Measurements from ENCODE around the gene TMEM161A.
"Not testable (repeated sequence)": the region's sequence is repeated elsewhere in the genome, so short reads cannot be mapped to it uniquely, and the experiment has no call there.

TMEM161A gene

GRCh38 chr19:19107654-19108053 is 30.6 kb downstream of the TMEM161A start:
- Histone ChIP-seq H3K27me3 (ENCODE audit: control insufficient read depth in 3 of 3, insufficient read depth in 3 of 3, low read depth in 1 of 3, low read length in 3 of 3) (no peaks in the 10 kb centered on the region), H3K36me3 (replicated peaks in 1 of 2; ENCODE audit: control insufficient read depth in 2 of 2, insufficient read depth in 2 of 2, low read length in 2 of 2) (no peaks in the 10 kb centered on the region), H2BK15ac (ENCODE audit: low read length) (no peak overlapping the region), H3K23ac (ENCODE audit: low read depth, low read length, poor library complexity) (no peak overlapping the region), H2AFZ (ENCODE audit: low read length) (no peak overlapping the region), H3K14ac (ENCODE audit: low read length) (no peak overlapping the region), H2BK120ac (ENCODE audit: low read depth, low read length) (no peak overlapping the region), H2BK12ac (ENCODE audit: low read length) (no peak overlapping the region), H3K4me3 (ENCODE audit: low read length in 2 of 2) (no peak overlapping the region), H3K4ac (ENCODE audit: low read length) (no peak overlapping the region), H3K18ac (ENCODE audit: low read length) (no peak overlapping the region), H4K91ac (ENCODE audit: low read depth, low read length, poor library complexity) (no peak overlapping the region), H4K8ac (ENCODE audit: low read depth, low read length) (no peak overlapping the region), H3K4me1 (ENCODE audit: control insufficient read depth in 2 of 2, insufficient read depth in 1 of 2, low read depth in 1 of 2, low read length in 2 of 2) (peaks cover 5 to 12% of the 10 kb centered on the region in 2 donors), H3K27ac (replicated peaks; ENCODE audit: low read length) (no peak overlapping the region), H3K79me1 (ENCODE audit: low read depth, low read length) (peaks cover 3% of the 10 kb centered on the region), H2AK5ac (ENCODE audit: low read depth, low read length) (no peak overlapping the region), H3K9ac (ENCODE audit: low read depth, low read length, poor library complexity) (no peak overlapping the region), H2BK5ac (ENCODE audit: low read length) (no peak overlapping the region), H3K9me3 (replicated peaks in 1 of 2; ENCODE audit: control insufficient read depth in 2 of 2, insufficient read depth in 1 of 2, low read depth in 1 of 2, low read length in 2 of 2) (no peaks in the 10 kb centered on the region), H3K4me2 (ENCODE audit: insufficient read depth, low read length, poor library complexity, severe bottlenecking) (no peak overlapping the region)
- DNase-seq (ENCODE audit: low spot score): no peak
- no CpG with 5 or more reads among the region's 11 CpGs for WGBS, 2 donors (ENCODE audit: extremely low coverage in 2 of 2, insufficient read length in 2 of 2, insufficient replicate concordance in 1 of 2)

GRCh38 chr19:19106938-19107337 is 31.3 kb downstream of the TMEM161A start:
- not testable (repeated sequence) for H2AK5ac ChIP-seq (ENCODE audit: low read depth, low read length); H4K91ac ChIP-seq (ENCODE audit: low read depth, low read length, poor library complexity); DNase-seq (ENCODE audit: low spot score); H3K4me2 ChIP-seq (ENCODE audit: insufficient read depth, low read length, poor library complexity, severe bottlenecking); H2AFZ ChIP-seq (ENCODE audit: low read length); H2BK15ac ChIP-seq (ENCODE audit: low read length); H3K9ac ChIP-seq (ENCODE audit: low read depth, low read length, poor library complexity); H2BK12ac ChIP-seq (ENCODE audit: low read length); H3K14ac ChIP-seq (ENCODE audit: low read length); H3K36me3 ChIP-seq (replicated peaks in 1 of 2; ENCODE audit: control insufficient read depth in 2 of 2, insufficient read depth in 2 of 2, low read length in 2 of 2); H3K18ac ChIP-seq (ENCODE audit: low read length); H2BK5ac ChIP-seq (ENCODE audit: low read length); H3K9me3 ChIP-seq (replicated peaks in 1 of 2; ENCODE audit: control insufficient read depth in 2 of 2, insufficient read depth in 1 of 2, low read depth in 1 of 2, low read length in 2 of 2); H3K4ac ChIP-seq (ENCODE audit: low read length); H3K23ac ChIP-seq (ENCODE audit: low read depth, low read length, poor library complexity); H4K8ac ChIP-seq (ENCODE audit: low read depth, low read length); H3K27ac ChIP-seq (replicated peaks; ENCODE audit: low read length); H3K79me1 ChIP-seq (ENCODE audit: low read depth, low read length); H3K27me3 ChIP-seq (ENCODE audit: control insufficient read depth in 3 of 3, insufficient read depth in 3 of 3, low read depth in 1 of 3, low read length in 3 of 3); H2BK120ac ChIP-seq (ENCODE audit: low read depth, low read length); H3K4me3 ChIP-seq (ENCODE audit: low read length in 2 of 2)
- WGBS, 2 donors (ENCODE audit: extremely low coverage in 2 of 2, insufficient read length in 2 of 2, insufficient replicate concordance in 1 of 2): no CpG with 5 or more reads among the region's 7 CpGs
- peaks cover 5 to 12% of the 10 kb centered on the region in 2 donors for H3K4me1 ChIP-seq (ENCODE audit: control insufficient read depth in 2 of 2, insufficient read depth in 1 of 2, low read depth in 1 of 2, low read length in 2 of 2)

GRCh38 chr19:19106056-19106551 is 32.2 kb downstream of the TMEM161A start:
- peak overlapping the region; percentile 74 for H2AFZ ChIP-seq (ENCODE audit: low read length)
- WGBS, 2 donors (ENCODE audit: extremely low coverage in 2 of 2, insufficient read length in 2 of 2, insufficient replicate concordance in 1 of 2): no CpG with 5 or more reads among the region's 25 CpGs
- H3K4me3 ChIP-seq (ENCODE audit: low read length in 2 of 2): no peak overlapping the region
- no peaks in the 10 kb centered on the region for H3K9me3 ChIP-seq (replicated peaks in 1 of 2; ENCODE audit: control insufficient read depth in 2 of 2, insufficient read depth in 1 of 2, low read depth in 1 of 2, low read length in 2 of 2)
- peak overlapping the region; percentile 26 for H3K4me2 ChIP-seq (ENCODE audit: insufficient read depth, low read length, poor library complexity, severe bottlenecking)
- H3K27me3 ChIP-seq (ENCODE audit: control insufficient read depth in 3 of 3, insufficient read depth in 3 of 3, low read depth in 1 of 3, low read length in 3 of 3): no peaks in the 10 kb centered on the region
- no peak overlapping the region for H2BK12ac ChIP-seq (ENCODE audit: low read length)
- H4K91ac ChIP-seq (ENCODE audit: low read depth, low read length, poor library complexity): peak overlapping the region; percentile 85
- peak overlapping the region; percentile 96 for H4K8ac ChIP-seq (ENCODE audit: low read depth, low read length)
- peak overlapping the region; percentile 61 for H2BK120ac ChIP-seq (ENCODE audit: low read depth, low read length)
- no peaks in the 10 kb centered on the region for H3K36me3 ChIP-seq (replicated peaks in 1 of 2; ENCODE audit: control insufficient read depth in 2 of 2, insufficient read depth in 2 of 2, low read length in 2 of 2)
- no peak for DNase-seq (ENCODE audit: low spot score)
- peak overlapping the region; percentile 56 for H2AK5ac ChIP-seq (ENCODE audit: low read depth, low read length)
- H3K18ac ChIP-seq (ENCODE audit: low read length): peak overlapping the region; percentile 99
- H3K14ac ChIP-seq (ENCODE audit: low read length): no peak overlapping the region
- peak overlapping the region; percentile 89 for H3K4ac ChIP-seq (ENCODE audit: low read length)
- H3K9ac ChIP-seq (ENCODE audit: low read depth, low read length, poor library complexity): peak overlapping the region; percentile 64
- no peak overlapping the region for H3K23ac ChIP-seq (ENCODE audit: low read depth, low read length, poor library complexity)
- peak overlapping the region; percentile 75 for H2BK5ac ChIP-seq (ENCODE audit: low read length)
- peak overlapping the region; percentile 92 for H2BK15ac ChIP-seq (ENCODE audit: low read length)
- H3K79me1 ChIP-seq (ENCODE audit: low read depth, low read length): peaks cover 3% of the 10 kb centered on the region
- H3K27ac ChIP-seq (replicated peaks; ENCODE audit: low read length): peak overlapping the region; percentile 84
- H3K4me1 ChIP-seq (ENCODE audit: control insufficient read depth in 2 of 2, insufficient read depth in 1 of 2, low read depth in 1 of 2, low read length in 2 of 2): peaks cover 5 to 15% of the 10 kb centered on the region in 2 donors

GRCh38 chr19:19105365-19106055 is 32.8 kb downstream of the TMEM161A start:
- no peaks in the 10 kb centered on the region for H3K27me3 ChIP-seq (ENCODE audit: control insufficient read depth in 3 of 3, insufficient read depth in 3 of 3, low read depth in 1 of 3, low read length in 3 of 3)
- H3K4ac ChIP-seq (ENCODE audit: low read length): no peak overlapping the region
- no CpG with 5 or more reads among the region's 36 CpGs for WGBS, 2 donors (ENCODE audit: extremely low coverage in 2 of 2, insufficient read length in 2 of 2, insufficient replicate concordance in 1 of 2)
- H2BK15ac ChIP-seq (ENCODE audit: low read length): peak overlapping the region; percentile 92
- DNase-seq (ENCODE audit: low spot score): peak; percentile 78
- peak overlapping the region; percentile 99 for H3K18ac ChIP-seq (ENCODE audit: low read length)
- no peak overlapping the region for H3K14ac ChIP-seq (ENCODE audit: low read length)
- peaks cover 5 to 13% of the 10 kb centered on the region in 2 donors for H3K4me1 ChIP-seq (ENCODE audit: control insufficient read depth in 2 of 2, insufficient read depth in 1 of 2, low read depth in 1 of 2, low read length in 2 of 2)
- H2BK12ac ChIP-seq (ENCODE audit: low read length): peak overlapping the region; percentile 66
- peak overlapping the region; percentile 56 for H2AK5ac ChIP-seq (ENCODE audit: low read depth, low read length)
- H3K23ac ChIP-seq (ENCODE audit: low read depth, low read length, poor library complexity): peak overlapping the region; percentile 11
- H4K8ac ChIP-seq (ENCODE audit: low read depth, low read length): peak overlapping the region; percentile 96
- peak overlapping the region; percentile 91 for H3K9ac ChIP-seq (ENCODE audit: low read depth, low read length, poor library complexity)
- peaks cover 1% of the 10 kb centered on the region for H3K79me1 ChIP-seq (ENCODE audit: low read depth, low read length)
- peak overlapping the region; percentile 71 for H3K4me2 ChIP-seq (ENCODE audit: insufficient read depth, low read length, poor library complexity, severe bottlenecking)
- H4K91ac ChIP-seq (ENCODE audit: low read depth, low read length, poor library complexity): no peak overlapping the region
- peak overlapping the region; percentile 75 for H2BK5ac ChIP-seq (ENCODE audit: low read length)
- no peaks in the 10 kb centered on the region for H3K9me3 ChIP-seq (replicated peaks in 1 of 2; ENCODE audit: control insufficient read depth in 2 of 2, insufficient read depth in 1 of 2, low read depth in 1 of 2, low read length in 2 of 2)
- H2AFZ ChIP-seq (ENCODE audit: low read length): peak overlapping the region; percentile 74
- H3K27ac ChIP-seq (replicated peaks; ENCODE audit: low read length): peak overlapping the region; percentile 84
- peak overlapping the region; percentile 61 for H2BK120ac ChIP-seq (ENCODE audit: low read depth, low read length)
- H3K4me3 ChIP-seq (ENCODE audit: low read length in 2 of 2): peak overlapping the region; percentile 42 to 73
- no peaks in the 10 kb centered on the region for H3K36me3 ChIP-seq (replicated peaks in 1 of 2; ENCODE audit: control insufficient read depth in 2 of 2, insufficient read depth in 2 of 2, low read length in 2 of 2)

Measured in neuronal stem cell (in vitro differentiated cells).